Endothelial cell of umbilical vein (primary cell): ENCODE data around the gene PLCXD1. TPM values are rescaled to one million over a fixed set of nuclear protein-coding genes. Genes with fewer than 3 reads are reported as not detected.

Experiments used
- BruUV-seq: library from RNA; stranded (reverse); fragments of 400-500 nt; replicated peaks from 2 replicates; lab custom pipeline; 2021; lab: Mats Ljungman, UMichigan
- CTCF ChIA-PET: fragments of 300-600, 350-600 bp; sonication (Branson Sonifier 250); formaldehyde crosslinking; loops from one replicate; lab custom pipeline; 2021; ENCODE audit warnings: antibody characterized with exemption, inconsistent platforms; lab: Charles Lee
- POLR2A ChIA-PET: fragments of 300-600, 350-600 bp; sonication (Branson Sonifier 250); formaldehyde crosslinking; loops from one replicate; lab custom pipeline; 2021; ENCODE audit warnings: antibody characterized with exemption, inconsistent platforms; lab: Charles Lee
- DNase-seq: peaks from one replicate; pipeline ENCODE4 v3.0.0-alpha.2; 2011; ENCODE audit warnings: low read depth, low spot score
- FAIRE-seq: peaks from 2 replicates; lab custom pipeline; 2011; peaks lifted over from hg19 to GRCh38; lab: Jason Lieb, UNC
- H2AFZ ChIP-seq: 2 replicates; pipeline ENCODE4 v1.6.0; 2012; ENCODE audit warnings: low read depth, low read length, control low read depth, inconsistent platforms
- H3K27ac ChIP-seq: 2 replicates; pipeline ENCODE4 v1.5.1; 2011; ENCODE audit warnings: low read depth, mild to moderate bottlenecking, control low read depth, low read length, moderate library complexity; ENCODE audit not compliant: insufficient read depth
- H3K27me3 ChIP-seq, 2 experiments: 2 replicates each; pipeline versions ENCODE4 v1.6.0 to v1.6.1; 2011; ENCODE audit warnings: low read length in 2 of 2, mixed read lengths in 1 of 2; ENCODE audit not compliant: control insufficient read depth in 2 of 2, insufficient read depth in 2 of 2
- H3K36me3 ChIP-seq, 2 experiments: 2 replicates in 1 of 2; 3 replicates in 1 of 2; pipeline ENCODE4 v1.5.1; 2011; ENCODE audit warnings: low read length in 2 of 2, mild to moderate bottlenecking in 1 of 2, moderate library complexity in 1 of 2; ENCODE audit not compliant: control insufficient read depth in 2 of 2, insufficient read depth in 2 of 2; ENCODE audit errors: extremely low read depth in 1 of 2
- H3K4me1 ChIP-seq: 3 replicates; pipeline ENCODE4 v1.5.1; 2011; ENCODE audit warnings: mild to moderate bottlenecking, low read length; ENCODE audit not compliant: control insufficient read depth, insufficient read depth; ENCODE audit errors: extremely low read depth
- H3K4me2 ChIP-seq: 2 replicates; pipeline ENCODE4 v1.6.1; 2011; ENCODE audit warnings: low read length, control low read depth, mixed read lengths; ENCODE audit not compliant: insufficient read depth
- H3K4me3 ChIP-seq, 3 experiments: fragments of 200-600 bp in 1 of 3; sonication (generic), shearing (Covaris generic) in 1 of 3; replicated peaks in 1 of 3; 2 replicates each; pipeline ENCODE4 v1.5.1; 2011 to 2016; ENCODE audit warnings: control low read depth in 3 of 3, low read length in 3 of 3, mild to moderate bottlenecking in 2 of 3, inconsistent platforms in 1 of 3, low read depth in 1 of 3, moderate library complexity in 1 of 3; ENCODE audit not compliant: insufficient read depth in 1 of 3
- H3K79me2 ChIP-seq: 2 replicates; pipeline ENCODE4 v1.6.0; 2012; ENCODE audit warnings: low read length, inconsistent platforms; ENCODE audit not compliant: control insufficient read depth, insufficient read depth
- H3K9ac ChIP-seq: replicated peaks from 2 replicates; pipeline ENCODE3; 2011; ENCODE audit warnings: low read length, control low read depth; ENCODE audit not compliant: insufficient read depth; ENCODE audit errors: extremely low read depth
- H3K9me1 ChIP-seq: replicated peaks from 3 replicates; pipeline ENCODE4 v1.6.0; 2011; ENCODE audit warnings: mild to moderate bottlenecking, low read length; ENCODE audit not compliant: control insufficient read depth, insufficient read depth; ENCODE audit errors: extremely low read depth
- H3K9me3 ChIP-seq: replicated peaks from 2 replicates; pipeline ENCODE4 v1.5.1; 2012; ENCODE audit warnings: low read length, inconsistent platforms; ENCODE audit not compliant: control insufficient read depth, insufficient read depth
- H4K20me1 ChIP-seq: replicated peaks from 2 replicates; pipeline ENCODE3; 2011; ENCODE audit warnings: mild to moderate bottlenecking, low read length; ENCODE audit not compliant: control insufficient read depth, insufficient read depth; ENCODE audit errors: extremely low read depth
- CTCF ChIP-seq, 2 donors: IDR thresholded peaks; 1 replicate in 1 of 2; 2 replicates in 1 of 2; pipeline ENCODE4 v1.5.1; 2011; ENCODE audit warnings: low read length in 2 of 2, mild to moderate bottlenecking in 2 of 2, moderate library complexity in 2 of 2, control low read depth in 1 of 2, inconsistent platforms in 1 of 2, low read depth in 1 of 2; ENCODE audit not compliant: insufficient read depth in 1 of 2; ENCODE audit errors: extremely low read depth in 1 of 2
- EZH2 ChIP-seq: IDR thresholded peaks from 2 replicates; pipeline ENCODE4 v1.6.1; 2012; ENCODE audit warnings: borderline replicate concordance, low read depth, mild to moderate bottlenecking, moderate library complexity, low read length, inconsistent platforms; ENCODE audit not compliant: severe bottlenecking
- FOS ChIP-seq: IDR thresholded peaks from 2 replicates; pipeline ENCODE4 v1.6.1; 2011; ENCODE audit warnings: mild to moderate bottlenecking, low read length, moderate library complexity, borderline replicate concordance; ENCODE audit not compliant: insufficient read depth
- GATA2 ChIP-seq: IDR thresholded peaks from 2 replicates; pipeline ENCODE4 v1.7.0; 2011; ENCODE audit warnings: low read depth, mild to moderate bottlenecking, moderate library complexity, mixed read lengths, low read length; ENCODE audit not compliant: insufficient read length, insufficient read depth
- JUN ChIP-seq: IDR thresholded peaks from 2 replicates; pipeline ENCODE4 v1.6.1; 2011; ENCODE audit warnings: borderline replicate concordance, low read depth; ENCODE audit not compliant: insufficient read length, insufficient read depth
- MAX ChIP-seq: IDR thresholded peaks from 2 replicates; pipeline ENCODE4 v1.6.1; 2011; ENCODE audit not compliant: insufficient read depth, insufficient read length
- MYC ChIP-seq: IDR thresholded peaks from one replicate; pipeline ENCODE4 v1.6.1; 2011; ENCODE audit warnings: mild to moderate bottlenecking, low read depth, low read length
- POLR2A ChIP-seq: IDR thresholded peaks from 2 replicates; pipeline ENCODE4 v1.6.1; 2012; ENCODE audit warnings: low read depth, mild to moderate bottlenecking, control low read depth, low read length
- POLR2AphosphoS5 ChIP-seq: IDR thresholded peaks from 2 replicates; pipeline ENCODE4 v1.6.1; 2012; ENCODE audit warnings: low read depth, mild to moderate bottlenecking, control low read depth, low read length, moderate library complexity; ENCODE audit not compliant: insufficient read depth
- dilution Hi-C: fragments of 300-500 bp; cut with MboI; formaldehyde crosslinking; loops from one replicate; pipeline ENCODE4 v1.15.0; 2019; ENCODE audit warnings: low sequenced_read_pairs; ENCODE audit not compliant: extremely low pct_ligation_motif_present
- intact Hi-C: fragments of 100-400 bp; cut with micrococcal nuclease; formaldehyde crosslinking; loops from one replicate; pipeline ENCODE4 v1.10.0; 2022
- polyA plus RNA-seq, 4 experiments: library from polyadenylated mRNA; depleted of rRNA in 3 of 4; stranded (reverse) in 3 of 4; unstranded in 1 of 4; fragments of >200 nt; gene quantifications; 2 replicates each; pipeline versions ENCODE4 v1.2.1 to v1.2.3, GENCODE V29; 2011 to 2012; ENCODE audit warnings: missing spikeins in 1 of 4
- total RNA-seq: library from RNA; stranded (reverse); gene quantifications from 2 replicates; pipeline ENCODE4 v1.2.3, GENCODE V29; 2021

PLCXD1 gene
- total and polyA plus RNA-seq, 2 donors (not counting 3 experiments of a cell fraction or from before 2014, with no cell fraction given), result 11.7 to 16.8 TPM

GRCh38 chrX:298993-299392 is 17.8 kb downstream of the PLCXD1 start:
- Histone ChIP-seq H3K9me3 (no peaks in the 10 kb centered on the region), H3K27me3 (no peaks in the 10 kb centered on the region), H3K4me3 (no peak overlapping the region), H3K79me2 (no peaks in the 10 kb centered on the region), H3K4me2 (no peak overlapping the region), H3K9me1 (no peaks in the 10 kb centered on the region), H2AFZ (no peak overlapping the region), H3K27ac (no peak overlapping the region), H4K20me1 (no peaks in the 10 kb centered on the region), H3K4me1 (no peaks in the 10 kb centered on the region), H3K36me3 (no peaks in the 10 kb centered on the region), H3K9ac (no peak overlapping the region)
- dilution Hi-C loops (no loop called here), intact Hi-C loops (no loop called here)
- DNase-seq (no peak), FAIRE-seq (no peak)
- ChIA-PET CTCF (no interaction called here), POLR2A (no interaction called here)
- BruUV-seq, result no TSS peak
- TF ChIP-seq JUN, result no peak
- TF ChIP-seq FOS, result no peak
- no peak for TF ChIP-seq CTCF (IDR thresholded peaks at IDR 0.05; ENCODE audit: extremely low read depth in 1 of 2, insufficient read depth in 1 of 2, low read depth in 1 of 2, low read length in 2 of 2)

- no peaks in the 10 kb centered on the region for H3K9me3 ChIP-seq
- no peaks in the 10 kb centered on the region for H3K9me1 ChIP-seq
- ChIA-PET CTCF (no interaction called here), POLR2A (no interaction called here)
- no peaks in the 10 kb centered on the region for H3K4me1 ChIP-seq
- H3K79me2 ChIP-seq, result no peaks in the 10 kb centered on the region
- H3K27me3 ChIP-seq, result no peaks in the 10 kb centered on the region
- no peak overlapping the region for H3K4me2 ChIP-seq
- H3K4me3 ChIP-seq, result no peak overlapping the region
- TF ChIP-seq POLR2A (no peak), POLR2AphosphoS5 (no peak), MAX (no peak), MYC (no peak), CTCF (IDR thresholded peaks at IDR 0.05; ENCODE audit: extremely low read depth in 1 of 2, insufficient read depth in 1 of 2, low read depth in 1 of 2, low read length in 2 of 2) (no peak), JUN (no peak), EZH2 (no peak), FOS (no peak), GATA2 (no peak)
- BruUV-seq, result no TSS peak
- no peak overlapping the region for H3K9ac ChIP-seq
- no peaks in the 10 kb centered on the region for H3K36me3 ChIP-seq
- DNase-seq, result no peak
- no peak for FAIRE-seq
- intact Hi-C loops (no loop called here), dilution Hi-C loops (no loop called here)
- no peaks in the 10 kb centered on the region for H4K20me1 ChIP-seq
- H3K27ac ChIP-seq, result no peak overlapping the region
- H2AFZ ChIP-seq, result no peak overlapping the region
These were observed 19.2 kb downstream of the PLCXD1 start for GRCh38 chrX:300334-300733.
